H54 (cell line): ENCODE measurements around the gene CD244.

ENCODE experiments used
- DNase-seq: peaks from one replicate; pipeline ENCODE4 v3.0.0; 2011; ENCODE audit warnings: low spot score, mixed read lengths; ENCODE audit not compliant: insufficient read length
- FAIRE-seq: peaks from 3 replicates; lab custom pipeline; 2011; peaks lifted over from hg19 to GRCh38; lab: Jason Lieb, UNC
- POLR2A ChIP-seq: IDR thresholded peaks from 2 replicates; pipeline ENCODE4 v1.6.1; 2011; ENCODE audit warnings: low read depth, mild to moderate bottlenecking, low read length

The CD244 gene

GRCh38 chr1:160846281-160846680 is 16.4 kb downstream of the CD244 start:
- no peak for DNase-seq
- TF ChIP-seq POLR2A: no peak
- no peak for FAIRE-seq

- DNase-seq (no peak), FAIRE-seq (no peak)
- TF ChIP-seq POLR2A: no peak
Measured at GRCh38 chr1:160844447-160845232, 18.0 kb downstream of the CD244 start.

GRCh38 chr1:160841079-160841478 is 21.6 kb downstream of the CD244 start:
- FAIRE-seq (no peak), DNase-seq (no peak)
- no peak for TF ChIP-seq POLR2A

- DNase-seq (no peak), FAIRE-seq (no peak)
- no peak for TF ChIP-seq POLR2A
Measured at GRCh38 chr1:160839746-160840145, 22.9 kb downstream of the CD244 start.

GRCh38 chr1:160838888-160839287 is 23.8 kb downstream of the CD244 start:
- FAIRE-seq (no peak), DNase-seq (no peak)
- no peak for TF ChIP-seq POLR2A

GRCh38 chr1:160837558-160838205 is 25.0 kb downstream of the CD244 start:
- DNase-seq (no peak), FAIRE-seq (no peak)
- no peak for TF ChIP-seq POLR2A

- no peak for FAIRE-seq
- no peak for TF ChIP-seq POLR2A
- no peak for DNase-seq
Measured at GRCh38 chr1:160836981-160837557, 25.6 kb downstream of the CD244 start.

- DNase-seq: no peak
- FAIRE-seq: no peak
- TF ChIP-seq POLR2A: no peak
Measured at GRCh38 chr1:160836561-160836960, 26.1 kb downstream of the CD244 start.

GRCh38 chr1:160835751-160836150 is 26.9 kb downstream of the CD244 start:
- no peak for FAIRE-seq
- no peak for TF ChIP-seq POLR2A
- no peak for DNase-seq

GRCh38 chr1:160834945-160835565 is 27.6 kb downstream of the CD244 start:
- no peak for TF ChIP-seq POLR2A
- no peak for DNase-seq
- no peak for FAIRE-seq

GRCh38 chr1:160830321-160831153 is 32.1 kb downstream of the CD244 start:
- no peak for TF ChIP-seq POLR2A
- no peak for FAIRE-seq

GRCh38 chr1:160829766-160830165 is 32.9 kb downstream of the CD244 start:
- FAIRE-seq: no peak
- DNase-seq: no peak
- TF ChIP-seq POLR2A: no peak

More at GRCh38 chr1:160830321-160831153, 32.1 kb downstream of the CD244 start:
- DNase-seq: peak; percentile 18

- no peak for DNase-seq
- no peak for FAIRE-seq
- TF ChIP-seq POLR2A: no peak
Measured at GRCh38 chr1:160827418-160827817, 35.3 kb downstream of the CD244 start.
